PC-3 (cell line): ENCODE data around the gene RREB1.

ENCODE experiments used
- CTCF ChIP-seq: fragments of 300-600 bp; sonication (generic); conservative IDR thresholded peaks from 2 replicates; pipeline ENCODE4 v1.5.1; 2017; ENCODE audit warnings: antibody characterized with exemption, low read depth, mild to moderate bottlenecking, low read length
- EZH2phosphoT487 ChIP-seq: fragments of 300-600 bp; sonication (generic); IDR thresholded peaks from 2 replicates; pipeline ENCODE4 v1.6.1; 2018; ENCODE audit warnings: mild to moderate bottlenecking, antibody characterized with exemption, low read length, borderline replicate concordance

GRCh38 chr6:7135755-7136154 is 28.0 kb downstream of the RREB1 start:
- TF ChIP-seq CTCF (no peak), EZH2phosphoT487 (no peak)
